Measurements from ENCODE around the gene LILRB1.
"Not testable (repeated sequence)": the region's sequence is repeated elsewhere in the genome, so short reads cannot be mapped to it uniquely, and the experiment has no call there.

The LILRB1 gene

GRCh38 chr19:54630262-54630661 is at the start of gene LILRB1:
Gene LILRB1, plus strand, starts transcription at chr19:54630484. Its CDS starts 590 bp downstream, at chr19:54631074.
- not testable (repeated sequence) for DNase-seq

- no peak for DNase-seq
These were observed 43.9 kb upstream of the LILRB1 start for GRCh38 chr19:54586397-54586796.

GRCh38 chr19:54587026-54587425 is 43.3 kb upstream of the LILRB1 start:
- no peak for DNase-seq

GRCh38 chr19:54593445-54593844 is 36.8 kb upstream of the LILRB1 start, which contains the start of gene LILRA1:
Gene LILRA1, plus strand, starts transcription at chr19:54593632. Its CDS starts 613 bp downstream, at chr19:54594245.
- not testable (repeated sequence) for DNase-seq

DNA sequence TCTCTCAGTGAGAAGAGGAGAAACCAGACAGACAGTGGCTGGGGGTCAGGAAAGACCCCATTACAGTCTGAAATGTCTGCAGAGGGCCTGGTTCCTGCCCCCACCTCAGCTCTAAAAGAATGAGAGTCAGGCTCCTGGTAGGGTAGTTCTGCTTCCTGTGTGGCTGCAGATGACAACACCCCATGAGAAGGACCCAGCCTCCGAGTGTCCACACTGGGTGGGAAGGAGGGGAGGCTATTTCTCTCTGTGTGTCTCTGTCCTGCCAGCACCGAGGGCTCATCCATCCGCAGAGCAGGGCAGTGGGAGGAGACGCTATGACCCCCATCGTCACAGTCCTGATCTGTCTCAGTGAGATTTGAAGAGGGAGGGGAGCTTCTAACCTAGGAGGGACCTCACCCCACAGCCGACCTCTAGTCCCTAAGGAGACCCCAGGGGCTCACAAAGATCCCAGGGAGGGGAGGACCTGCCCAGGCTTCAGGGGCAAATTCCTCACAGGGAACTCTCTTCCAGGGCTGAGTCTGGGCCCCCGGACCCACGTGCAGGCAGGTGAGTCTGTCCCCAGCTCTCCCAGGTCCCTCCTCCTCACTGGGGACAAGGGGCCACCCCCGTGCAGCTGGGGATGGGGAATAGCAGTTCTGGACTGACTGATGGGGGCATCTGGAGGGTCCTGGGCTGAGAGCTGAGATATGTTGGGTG is 36.2 kb upstream of the LILRB1 start:
- not testable (repeated sequence) for DNase-seq

DNA sequence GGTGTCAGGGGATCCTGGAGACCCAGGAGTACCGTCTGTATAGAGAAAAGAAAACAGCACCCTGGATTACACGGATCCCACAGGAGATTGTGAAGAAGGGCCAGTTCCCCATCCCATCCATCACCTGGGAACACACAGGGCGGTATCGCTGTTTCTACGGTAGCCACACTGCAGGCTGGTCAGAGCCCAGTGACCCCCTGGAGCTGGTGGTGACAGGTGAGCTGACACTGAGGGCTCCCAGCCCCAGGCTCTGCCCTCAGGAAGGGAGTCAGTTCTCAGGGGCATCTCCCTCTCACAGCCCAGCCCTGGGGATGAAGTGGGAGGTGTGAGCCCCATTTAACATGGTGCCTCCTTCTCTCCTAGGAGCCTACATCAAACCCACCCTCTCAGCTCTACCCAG is 35.5 kb upstream of the LILRB1 start:
- no peak for DNase-seq

DNA sequence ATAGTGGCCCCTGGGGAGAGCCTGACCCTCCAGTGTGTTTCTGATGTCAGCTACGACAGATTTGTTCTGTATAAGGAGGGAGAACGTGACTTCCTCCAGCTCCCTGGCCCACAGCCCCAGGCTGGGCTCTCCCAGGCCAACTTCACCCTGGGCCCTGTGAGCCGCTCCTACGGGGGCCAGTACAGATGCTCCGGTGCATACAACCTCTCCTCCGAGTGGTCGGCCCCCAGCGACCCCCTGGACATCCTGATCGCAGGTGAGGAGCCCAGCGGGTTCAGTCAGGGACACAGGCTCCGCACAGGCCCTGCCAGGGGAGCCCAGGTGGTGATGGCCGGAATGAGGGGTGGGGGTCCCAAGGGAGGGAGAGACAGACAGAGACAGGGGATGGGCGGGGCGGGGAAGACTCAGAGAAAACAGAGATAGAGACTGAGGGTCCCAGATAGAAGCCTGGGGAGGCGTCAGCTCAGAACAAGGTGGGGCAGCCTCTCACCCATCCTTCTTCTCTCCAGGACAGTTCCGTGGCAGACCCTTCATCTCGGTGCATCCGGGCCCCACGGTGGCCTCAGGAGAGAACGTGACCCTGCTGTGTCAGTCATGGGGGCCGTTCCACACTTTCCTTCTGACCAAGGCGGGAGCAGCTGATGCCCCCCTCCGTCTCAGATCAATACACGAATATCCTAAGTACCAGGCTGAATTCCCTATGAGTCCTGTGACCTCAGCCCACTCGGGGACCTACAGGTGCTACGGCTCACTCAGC is 34.4 kb upstream of the LILRB1 start:
- DNase-seq, result not testable (repeated sequence)

GRCh38 chr19:54600212-54600611 is 30.1 kb upstream of the LILRB1 start:
- DNase-seq, result no peak

GRCh38 chr19:54606230-54606629 is 24.1 kb upstream of the LILRB1 start:
- no peak for DNase-seq

GRCh38 chr19:54606891-54607784 is 23.1 kb upstream of the LILRB1 start:
- DNase-seq, result no peak

GRCh38 chr19:54607785-54608150 is 22.5 kb upstream of the LILRB1 start:
- DNase-seq, result no peak

DNA sequence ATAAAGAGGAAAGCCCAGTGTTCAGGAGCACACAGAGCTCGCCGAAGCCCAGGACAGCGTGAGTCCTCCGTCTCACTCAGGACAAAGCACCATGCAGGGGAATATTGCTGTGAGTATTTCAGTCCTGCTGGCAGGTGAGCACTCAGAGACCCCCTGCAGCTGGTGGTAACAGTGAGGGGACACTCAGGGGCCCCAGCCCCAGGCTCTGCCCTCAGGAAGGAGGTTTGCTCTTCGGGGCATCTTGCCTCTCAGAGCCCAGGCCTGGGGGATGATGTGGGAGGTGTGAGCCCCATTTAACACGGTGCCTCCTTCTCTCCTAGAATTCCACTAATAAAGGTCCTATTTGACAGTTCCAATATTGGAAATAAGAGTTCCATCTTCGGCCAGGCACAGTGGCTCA is 22.1 kb upstream of the LILRB1 start:
- DNase-seq, result no peak

DNA sequence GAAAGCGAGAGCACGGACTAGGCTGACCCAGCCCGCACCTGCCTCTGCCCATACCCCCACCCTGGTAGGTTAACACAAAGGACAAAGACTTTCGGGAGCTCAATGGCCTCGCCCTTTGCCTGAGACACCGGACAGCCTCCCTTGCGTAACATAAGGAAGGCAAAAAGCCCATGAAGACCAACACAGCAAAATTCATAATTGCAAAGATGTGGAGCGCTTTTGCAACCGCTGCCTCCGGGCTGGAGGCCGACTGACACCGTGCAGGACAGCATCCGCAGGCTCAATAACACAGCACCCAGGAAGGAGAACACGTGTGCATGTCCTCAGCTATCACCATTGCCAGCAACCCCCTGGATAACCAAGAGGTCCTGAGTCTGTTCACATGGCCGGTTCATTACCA is 21.5 kb upstream of the LILRB1 start:
- no peak for DNase-seq

DNA sequence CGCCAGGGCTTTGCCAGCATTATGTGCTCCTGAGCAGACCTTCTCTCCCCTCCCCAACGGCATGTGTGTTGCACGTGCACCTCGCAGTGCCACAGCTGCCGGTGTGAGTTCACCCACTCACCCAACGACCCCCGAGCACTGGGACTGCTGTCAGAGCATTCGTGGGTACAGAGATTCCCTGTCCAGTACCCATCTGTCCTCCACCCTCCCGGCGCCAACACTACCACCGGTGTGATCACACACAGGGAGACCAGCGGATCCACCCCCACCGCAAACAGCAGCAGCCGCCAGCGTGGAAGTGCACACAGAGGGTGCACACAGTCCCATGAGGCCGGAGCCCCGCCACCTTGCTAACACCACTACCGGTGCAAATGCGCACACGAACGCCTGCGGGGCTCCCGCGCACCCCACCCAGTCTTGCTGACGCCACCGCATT is 20.9 kb upstream of the LILRB1 start:
- DNase-seq, result no peak

- no peak for DNase-seq
These were observed 17.9 kb upstream of the LILRB1 start for GRCh38 chr19:54612428-54612827.

DNA sequence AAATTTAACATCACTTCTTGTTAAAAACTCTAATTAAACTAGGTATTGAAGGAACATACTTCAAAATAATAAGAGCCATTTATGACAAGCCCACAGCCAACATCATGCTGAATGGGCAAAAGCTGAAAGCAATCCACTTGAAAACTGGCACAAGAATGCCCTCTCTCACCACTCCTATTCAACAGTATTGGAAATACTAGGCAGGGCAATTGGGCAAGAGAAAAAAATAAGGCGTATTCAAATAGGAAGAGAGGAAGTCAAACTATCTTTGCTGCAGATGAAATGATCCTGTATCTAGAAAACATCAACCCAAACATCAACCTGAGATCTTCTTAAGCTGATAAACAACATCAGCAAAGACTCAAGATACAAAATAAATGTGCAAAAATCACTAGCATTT is 15.6 kb upstream of the LILRB1 start:
- DNase-seq, result no peak

DNA sequence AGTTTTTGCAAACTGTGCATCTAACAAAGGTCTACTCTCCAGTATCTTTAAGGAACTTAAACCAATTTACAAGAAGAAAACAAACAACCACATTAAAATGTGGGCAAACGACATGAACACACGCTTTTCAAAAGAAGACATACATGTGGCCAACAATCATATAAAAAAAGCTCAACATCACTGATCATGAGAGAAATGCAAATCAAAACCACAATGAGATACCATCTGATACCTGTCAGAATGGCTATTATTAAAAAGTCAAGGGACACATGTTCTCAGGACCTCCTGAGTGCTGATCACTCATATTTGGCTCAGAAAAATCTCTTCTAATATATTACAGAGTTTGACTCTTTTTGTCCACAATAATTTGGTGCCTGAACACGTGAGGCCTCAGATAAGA is 14.2 kb upstream of the LILRB1 start:
- no peak for DNase-seq

DNA sequence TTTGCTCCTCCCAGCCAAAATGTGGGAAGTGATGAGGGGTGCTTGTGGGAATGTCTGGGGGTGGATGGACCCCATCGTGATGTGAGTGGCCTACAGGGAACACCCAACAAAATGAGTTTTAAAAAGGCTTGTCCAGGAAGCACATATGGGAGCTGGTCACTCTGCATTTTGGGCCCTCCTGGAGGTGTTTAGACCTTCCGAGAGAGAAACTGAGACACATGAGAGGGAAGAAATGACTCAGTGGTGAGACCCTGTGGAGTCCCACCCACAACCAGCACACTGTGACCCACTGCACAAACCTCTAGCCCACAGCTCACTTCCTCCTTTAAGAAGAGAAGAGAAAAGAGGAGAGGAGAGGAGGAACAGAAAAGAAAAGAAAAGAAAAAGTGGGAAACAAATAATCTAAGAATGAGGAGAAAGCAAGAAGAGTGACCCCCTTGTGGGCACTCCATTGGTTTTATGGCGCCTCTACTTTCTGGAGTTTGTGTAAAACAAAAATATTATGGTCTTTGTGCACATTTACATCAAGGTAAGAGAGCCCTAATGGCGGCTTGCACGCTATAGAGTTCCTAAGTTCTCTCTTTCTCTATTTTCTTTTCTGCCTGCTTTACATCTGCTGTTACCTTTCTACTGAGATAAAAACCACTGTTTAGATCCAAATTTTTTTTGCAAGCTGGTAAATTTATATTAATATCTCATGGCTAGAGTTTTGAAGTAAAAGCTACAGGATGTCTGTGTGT is 13.3 kb upstream of the LILRB1 start:
- DNase-seq, result no peak

DNA sequence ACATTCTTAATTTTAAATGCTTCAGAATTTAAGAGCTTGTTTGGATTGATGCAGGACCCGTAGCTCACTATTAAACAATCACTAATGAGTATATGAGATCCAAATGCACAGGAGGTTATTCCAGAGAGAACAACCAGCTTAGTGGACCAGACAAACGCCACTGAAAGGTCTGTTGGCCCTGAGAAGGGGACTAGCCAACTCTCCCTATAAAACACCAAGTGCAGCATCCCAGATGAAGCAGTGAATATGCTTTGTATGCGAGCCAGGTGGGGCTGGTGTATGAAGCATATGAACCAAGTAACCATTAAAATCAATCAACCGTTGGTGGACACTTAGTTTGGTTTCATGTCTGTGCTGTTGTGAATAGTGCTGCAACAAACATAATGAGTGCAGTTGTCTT is 9.8 kb upstream of the LILRB1 start:
- no peak for DNase-seq

DNA sequence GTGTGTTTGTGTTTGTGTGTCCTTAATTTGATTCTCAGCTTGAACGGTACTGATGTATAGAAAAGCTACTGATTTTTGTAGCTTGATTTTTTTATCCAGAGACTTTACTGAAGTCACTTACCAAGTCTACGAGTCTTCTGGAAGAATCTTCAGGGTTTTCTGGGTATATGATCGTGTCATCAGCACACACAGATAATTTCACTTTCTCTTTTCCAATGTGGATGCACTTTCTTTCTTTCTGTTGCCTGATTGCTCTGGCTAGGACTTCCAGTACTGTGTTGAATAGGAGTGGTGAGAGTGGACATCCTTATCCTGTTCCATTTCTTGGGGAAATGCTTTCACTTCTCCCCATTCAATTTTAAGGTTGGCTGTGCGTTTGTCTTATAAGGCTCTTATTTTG is 7.9 kb upstream of the LILRB1 start:
- DNase-seq, result no peak

DNA sequence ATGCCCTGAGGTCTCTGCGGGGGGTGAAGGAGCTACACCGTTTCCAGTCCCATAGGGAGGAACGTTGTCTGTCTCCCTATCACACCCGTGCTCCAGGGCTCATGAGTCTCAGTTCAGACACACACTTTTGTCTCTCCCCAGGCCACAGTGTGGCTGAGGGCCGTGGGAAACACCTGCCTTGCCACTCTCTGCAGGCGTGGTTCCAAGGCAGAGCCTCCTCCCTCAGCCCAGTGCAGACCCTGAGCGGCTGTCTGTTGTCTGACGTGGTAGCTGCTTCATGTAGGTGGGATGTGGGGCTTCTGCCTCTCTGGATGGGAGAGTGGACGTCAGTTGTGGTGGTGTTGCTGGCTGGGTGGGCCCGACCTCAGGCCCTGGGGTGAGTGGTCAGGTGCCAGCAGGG is 6.0 kb upstream of the LILRB1 start:
- DNase-seq, result not testable (repeated sequence)

DNA sequence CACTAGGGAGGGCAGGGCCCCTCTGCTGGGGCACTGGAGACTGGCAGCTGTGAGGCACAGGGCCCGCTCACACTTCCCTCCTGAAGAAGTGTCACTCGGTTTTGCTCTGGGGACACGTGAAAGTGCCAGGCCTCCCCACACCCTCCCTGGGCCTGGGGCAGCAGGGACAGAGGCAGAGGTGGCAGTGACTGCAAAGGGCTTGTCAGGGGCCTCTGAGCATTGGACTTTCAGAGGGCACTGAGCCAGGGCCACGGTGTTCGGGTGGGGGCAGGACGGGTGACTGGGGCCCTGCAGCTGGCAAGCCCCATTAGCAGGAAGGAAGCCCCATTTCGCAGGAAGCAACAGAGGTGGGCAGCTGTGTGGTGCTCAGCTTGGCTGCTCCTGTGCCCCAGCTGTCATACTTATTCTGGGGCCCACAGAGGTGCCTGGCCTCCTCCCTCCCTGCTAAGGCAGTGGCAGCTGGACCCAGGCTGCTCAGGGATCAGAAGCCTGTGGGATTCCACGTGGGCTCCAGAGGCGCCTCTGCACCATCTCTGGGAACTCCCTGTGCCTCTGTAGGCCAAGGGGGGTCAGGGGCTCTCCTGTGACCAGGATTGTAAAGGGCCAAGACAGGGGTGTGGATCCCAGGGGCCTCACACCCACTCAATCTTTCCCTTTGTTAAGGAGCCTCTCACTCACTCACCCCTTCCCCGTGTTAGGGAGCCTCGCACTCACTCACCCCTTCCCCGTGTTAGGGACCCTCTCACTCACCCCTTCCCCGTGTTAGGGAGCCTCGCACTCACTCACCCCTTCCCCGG is 5.2 kb upstream of the LILRB1 start:
- not testable (repeated sequence) for DNase-seq

Measured in retina (tissue), 1 donor.